ENCODE results near the gene PCBP3.
"Not testable (repeated sequence)": the region's sequence is repeated elsewhere in the genome, so short reads cannot be mapped to it uniquely, and the experiment has no call there.

PCBP3 gene

GRCh38 chr21:45948576-45949141, 305.1 kb downstream of the PCBP3 start:
- H3K9ac ChIP-seq (ENCODE audit: low read depth, low read length) = no peak overlapping the region
- no peaks in the 10 kb centered on the region for H3K36me3 ChIP-seq (ENCODE audit: control insufficient read depth, insufficient read depth, low read length)
- no peaks in the 10 kb centered on the region for H3K4me1 ChIP-seq (ENCODE audit: control insufficient read depth, insufficient read depth, low read length)
- no peaks in the 10 kb centered on the region for H3K9me3 ChIP-seq (ENCODE audit: control insufficient read depth, insufficient read depth, low read length)
- no peak overlapping the region for H3K4me3 ChIP-seq (ENCODE audit: low read depth, low read length)
- H3K27me3 ChIP-seq (ENCODE audit: control insufficient read depth, insufficient read depth, low read length) = no peaks in the 10 kb centered on the region

- Histone ChIP-seq H3K9ac (ENCODE audit: low read depth, low read length) (no peak overlapping the region), H3K4me3 (ENCODE audit: low read depth, low read length) (no peak overlapping the region), H3K9me3 (ENCODE audit: control insufficient read depth, insufficient read depth, low read length) (no peaks in the 10 kb centered on the region), H3K4me1 (ENCODE audit: control insufficient read depth, insufficient read depth, low read length) (no peaks in the 10 kb centered on the region), H3K27me3 (ENCODE audit: control insufficient read depth, insufficient read depth, low read length) (no peaks in the 10 kb centered on the region), H3K36me3 (ENCODE audit: control insufficient read depth, insufficient read depth, low read length) (no peaks in the 10 kb centered on the region)
These were observed 306.6 kb downstream of the PCBP3 start for GRCh38 chr21:45949928-45950739.

- H3K9ac ChIP-seq (ENCODE audit: low read depth, low read length) = no peak overlapping the region
- no peak overlapping the region for H3K4me3 ChIP-seq (ENCODE audit: low read depth, low read length)
- H3K4me1 ChIP-seq (ENCODE audit: control insufficient read depth, insufficient read depth, low read length) = no peaks in the 10 kb centered on the region
- H3K9me3 ChIP-seq (ENCODE audit: control insufficient read depth, insufficient read depth, low read length) = no peaks in the 10 kb centered on the region
- H3K27me3 ChIP-seq (ENCODE audit: control insufficient read depth, insufficient read depth, low read length) = no peaks in the 10 kb centered on the region
- no peaks in the 10 kb centered on the region for H3K36me3 ChIP-seq (ENCODE audit: control insufficient read depth, insufficient read depth, low read length)
These were observed 307.4 kb downstream of the PCBP3 start for GRCh38 chr21:45950740-45951515.

GRCh38 chr21:45951676-45952075, 308.2 kb downstream of the PCBP3 start:
- Histone ChIP-seq H3K4me3 (ENCODE audit: low read depth, low read length) (no peak overlapping the region), H3K9me3 (ENCODE audit: control insufficient read depth, insufficient read depth, low read length) (no peaks in the 10 kb centered on the region), H3K9ac (ENCODE audit: low read depth, low read length) (no peak overlapping the region), H3K27me3 (ENCODE audit: control insufficient read depth, insufficient read depth, low read length) (no peaks in the 10 kb centered on the region), H3K36me3 (ENCODE audit: control insufficient read depth, insufficient read depth, low read length) (no peaks in the 10 kb centered on the region), H3K4me1 (ENCODE audit: control insufficient read depth, insufficient read depth, low read length) (no peaks in the 10 kb centered on the region)

- H3K4me1 ChIP-seq (ENCODE audit: control insufficient read depth, insufficient read depth, low read length); H3K36me3 ChIP-seq (ENCODE audit: control insufficient read depth, insufficient read depth, low read length); H3K4me3 ChIP-seq (ENCODE audit: low read depth, low read length); H3K9ac ChIP-seq (ENCODE audit: low read depth, low read length); H3K9me3 ChIP-seq (ENCODE audit: control insufficient read depth, insufficient read depth, low read length); H3K27me3 ChIP-seq (ENCODE audit: control insufficient read depth, insufficient read depth, low read length): not testable (repeated sequence)
These were observed 309.0 kb downstream of the PCBP3 start for GRCh38 chr21:45952527-45952926.

- Histone ChIP-seq H3K4me3 (ENCODE audit: low read depth, low read length) (no peak overlapping the region), H3K36me3 (ENCODE audit: control insufficient read depth, insufficient read depth, low read length) (no peaks in the 10 kb centered on the region), H3K4me1 (ENCODE audit: control insufficient read depth, insufficient read depth, low read length) (no peaks in the 10 kb centered on the region), H3K9ac (ENCODE audit: low read depth, low read length) (no peak overlapping the region), H3K9me3 (ENCODE audit: control insufficient read depth, insufficient read depth, low read length) (no peaks in the 10 kb centered on the region), H3K27me3 (ENCODE audit: control insufficient read depth, insufficient read depth, low read length) (no peaks in the 10 kb centered on the region)
These were observed 309.4 kb downstream of the PCBP3 start for GRCh38 chr21:45952974-45953373.

- Histone ChIP-seq H3K9me3 (ENCODE audit: control insufficient read depth, insufficient read depth, low read length) (no peaks in the 10 kb centered on the region), H3K36me3 (ENCODE audit: control insufficient read depth, insufficient read depth, low read length) (no peaks in the 10 kb centered on the region), H3K9ac (ENCODE audit: low read depth, low read length) (no peak overlapping the region), H3K27me3 (ENCODE audit: control insufficient read depth, insufficient read depth, low read length) (no peaks in the 10 kb centered on the region), H3K4me1 (ENCODE audit: control insufficient read depth, insufficient read depth, low read length) (no peaks in the 10 kb centered on the region), H3K4me3 (ENCODE audit: low read depth, low read length) (no peak overlapping the region)
These were observed 310.7 kb downstream of the PCBP3 start for GRCh38 chr21:45954261-45954660.

- H3K9me3 ChIP-seq (ENCODE audit: control insufficient read depth, insufficient read depth, low read length) = no peaks in the 10 kb centered on the region
- no peaks in the 10 kb centered on the region for H3K4me1 ChIP-seq (ENCODE audit: control insufficient read depth, insufficient read depth, low read length)
- no peak overlapping the region for H3K4me3 ChIP-seq (ENCODE audit: low read depth, low read length)
- no peak overlapping the region for H3K9ac ChIP-seq (ENCODE audit: low read depth, low read length)
- H3K27me3 ChIP-seq (ENCODE audit: control insufficient read depth, insufficient read depth, low read length) = no peaks in the 10 kb centered on the region
- no peaks in the 10 kb centered on the region for H3K36me3 ChIP-seq (ENCODE audit: control insufficient read depth, insufficient read depth, low read length)
These were observed 311.4 kb downstream of the PCBP3 start for GRCh38 chr21:45954921-45955320.

- H3K27me3 ChIP-seq (ENCODE audit: control insufficient read depth, insufficient read depth, low read length) = no peaks in the 10 kb centered on the region
- H3K9ac ChIP-seq (ENCODE audit: low read depth, low read length) = no peak overlapping the region
- no peaks in the 10 kb centered on the region for H3K9me3 ChIP-seq (ENCODE audit: control insufficient read depth, insufficient read depth, low read length)
- no peaks in the 10 kb centered on the region for H3K36me3 ChIP-seq (ENCODE audit: control insufficient read depth, insufficient read depth, low read length)
- no peak overlapping the region for H3K4me3 ChIP-seq (ENCODE audit: low read depth, low read length)
- H3K4me1 ChIP-seq (ENCODE audit: control insufficient read depth, insufficient read depth, low read length) = no peaks in the 10 kb centered on the region
These were observed 314.0 kb downstream of the PCBP3 start for GRCh38 chr21:45957551-45957950.

GRCh38 chr21:45957981-45958600, 314.6 kb downstream of the PCBP3 start:
- Histone ChIP-seq H3K9me3 (ENCODE audit: control insufficient read depth, insufficient read depth, low read length) (no peaks in the 10 kb centered on the region), H3K4me3 (ENCODE audit: low read depth, low read length) (no peak overlapping the region), H3K36me3 (ENCODE audit: control insufficient read depth, insufficient read depth, low read length) (no peaks in the 10 kb centered on the region), H3K27me3 (ENCODE audit: control insufficient read depth, insufficient read depth, low read length) (no peaks in the 10 kb centered on the region), H3K4me1 (ENCODE audit: control insufficient read depth, insufficient read depth, low read length) (no peaks in the 10 kb centered on the region), H3K9ac (ENCODE audit: low read depth, low read length) (no peak overlapping the region)

- Histone ChIP-seq H3K4me1 (ENCODE audit: control insufficient read depth, insufficient read depth, low read length) (no peaks in the 10 kb centered on the region), H3K9ac (ENCODE audit: low read depth, low read length) (no peak overlapping the region), H3K36me3 (ENCODE audit: control insufficient read depth, insufficient read depth, low read length) (no peaks in the 10 kb centered on the region), H3K4me3 (ENCODE audit: low read depth, low read length) (no peak overlapping the region), H3K9me3 (ENCODE audit: control insufficient read depth, insufficient read depth, low read length) (no peaks in the 10 kb centered on the region), H3K27me3 (ENCODE audit: control insufficient read depth, insufficient read depth, low read length) (no peaks in the 10 kb centered on the region)
These were observed 315.7 kb downstream of the PCBP3 start for GRCh38 chr21:45959182-45959581.

Data from iPS-15b (cell line).